Activated effector memory CD4-positive, alpha-beta T cell treated with Interleukin-2 at 50 U/mL for 16 hours (primary cell): Measurements from ENCODE around the gene SH3BP5L.

Experiments used
- DNase-seq: peaks from one replicate; pipeline ENCODE4 v3.0.0-alpha.2; 2020

SH3BP5L gene

GRCh38 chr1:248825909-248826760, at the start of gene SH3BP5L:
Gene SH3BP5L (minus strand): TSS chr1:248825915. CDS start chr1:248824935, 980 bp downstream.
- DNase-seq = peak; percentile 83

DNA sequence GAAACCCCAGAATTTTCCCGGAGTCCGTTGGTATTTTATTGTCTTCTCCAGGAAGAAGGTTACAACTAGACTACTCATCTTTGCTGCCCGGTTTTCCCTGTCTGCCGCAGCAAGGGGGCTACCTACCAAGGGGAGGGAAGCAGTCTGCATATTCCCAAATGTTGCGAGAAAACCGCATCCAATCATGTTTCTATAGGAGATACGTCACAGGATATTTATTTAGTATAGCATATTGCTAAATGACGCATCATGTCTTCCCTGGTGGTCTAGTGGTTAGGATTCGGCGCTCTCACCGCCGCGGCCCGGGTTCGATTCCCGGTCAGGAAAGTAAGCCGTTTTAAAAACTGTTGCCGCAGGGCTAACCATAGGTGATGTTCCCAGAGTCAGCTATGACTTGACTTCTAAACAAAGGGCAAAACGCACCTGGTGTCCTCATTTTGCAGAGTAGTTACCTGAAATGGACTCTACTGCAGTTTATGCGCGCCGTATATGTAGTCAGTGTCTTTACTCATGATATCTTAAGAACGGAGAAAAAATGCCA, 48.3 kb upstream of the SH3BP5L start:
- DNase-seq = peak; percentile 73

DNA sequence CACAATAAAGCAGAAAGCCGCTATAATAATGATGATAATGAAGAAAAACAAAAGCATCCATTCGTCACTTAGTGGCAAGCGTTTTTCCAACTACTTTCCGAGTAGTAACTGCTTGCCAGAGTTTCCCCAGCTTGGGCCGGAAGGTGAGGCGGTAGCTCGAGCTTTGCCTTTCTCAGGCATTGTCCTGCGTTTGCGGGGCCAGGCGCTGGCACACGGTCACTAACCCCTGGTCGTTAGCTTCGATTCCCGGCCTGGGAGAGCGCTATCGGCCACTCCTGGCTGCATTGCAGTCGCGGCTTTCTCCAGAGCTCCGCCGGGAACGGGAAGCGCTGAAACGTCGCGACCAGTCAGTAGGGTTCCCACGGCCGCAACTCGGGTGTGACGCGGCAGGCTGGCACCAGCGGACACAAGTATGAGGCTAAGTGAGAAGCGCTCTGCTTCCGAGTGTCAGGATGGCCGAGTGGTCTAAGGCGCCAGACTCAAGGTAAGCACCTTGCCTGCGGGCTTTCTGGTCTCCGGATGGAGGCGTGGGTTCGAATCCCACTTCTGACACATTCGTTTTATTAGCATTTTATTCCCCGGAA, 47.8 kb upstream of the SH3BP5L start:
- peak; percentile 83 for DNase-seq

- DNase-seq = no peak
Measured at GRCh38 chr1:248872752-248873408, 47.2 kb upstream of the SH3BP5L start.

DNA sequence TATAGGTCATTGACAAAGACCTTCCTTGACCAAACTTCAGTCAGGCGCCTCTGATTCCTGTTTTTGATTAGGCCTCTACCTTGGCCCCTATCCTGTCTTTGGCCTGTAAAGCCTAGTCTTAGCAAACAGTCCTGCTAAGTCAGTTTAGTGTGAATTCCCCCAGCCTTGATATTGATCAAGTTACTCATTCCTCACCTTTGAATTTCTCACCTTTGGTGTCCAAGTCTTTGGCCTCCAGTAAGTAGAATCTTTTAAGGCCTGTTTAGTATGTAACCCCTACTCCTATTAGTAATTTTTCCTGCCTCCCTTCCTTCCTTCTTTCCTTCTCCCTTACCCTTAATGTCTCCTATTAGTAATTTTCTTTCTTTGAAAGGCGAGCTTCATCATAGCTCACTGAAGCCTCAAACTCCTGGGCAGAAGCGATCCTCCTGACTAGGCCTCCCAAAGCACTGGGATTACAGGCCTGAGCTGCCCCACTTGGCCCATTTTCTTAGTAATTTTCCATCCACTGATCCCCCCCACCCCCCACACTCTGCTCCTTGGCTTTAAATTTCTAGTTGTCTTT, 46.2 kb upstream of the SH3BP5L start:
- no peak for DNase-seq

DNA sequence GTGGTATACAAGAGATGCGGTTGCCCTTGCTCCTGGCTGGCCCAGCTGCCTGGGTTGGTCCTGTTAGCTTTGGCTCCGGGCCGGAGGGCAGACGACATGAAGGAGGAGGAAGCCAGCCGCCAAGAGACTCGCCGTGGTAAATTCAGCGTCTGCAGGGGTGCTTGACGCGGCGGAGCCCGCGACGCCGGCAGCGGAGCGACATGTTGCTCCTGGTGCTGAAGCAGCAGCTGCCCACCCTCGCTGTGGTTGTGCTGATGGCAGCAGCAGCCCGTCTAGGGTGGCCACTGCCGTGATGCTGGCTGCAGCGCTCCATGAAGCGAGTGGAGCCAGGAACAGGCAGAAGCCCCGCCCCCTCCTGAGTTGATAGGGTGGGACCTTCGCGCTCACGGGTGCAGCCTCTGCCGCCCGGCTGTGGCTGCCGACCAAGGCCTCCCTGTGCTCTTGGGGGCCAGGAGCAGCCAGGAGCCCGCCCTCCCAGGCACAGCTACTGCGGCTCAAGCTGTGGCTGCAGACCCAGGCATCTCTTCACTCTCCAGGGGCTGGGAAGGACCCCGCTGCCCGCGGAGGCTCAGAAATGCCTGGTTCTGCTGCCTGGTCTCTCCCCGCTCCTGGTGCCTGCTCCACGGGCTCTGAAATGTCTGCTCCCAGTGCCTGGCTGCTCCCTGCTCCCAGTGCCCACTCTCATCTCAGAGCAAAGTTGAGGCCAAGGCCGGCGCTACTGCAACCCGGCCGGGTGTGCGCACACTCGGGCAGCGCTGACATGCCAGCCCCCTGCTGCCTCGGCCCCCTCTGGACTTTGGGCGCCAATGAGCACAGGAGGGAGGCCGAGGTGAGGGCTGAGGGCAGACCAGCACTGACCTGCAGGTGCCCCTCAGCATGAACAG, 37.5 kb upstream of the SH3BP5L start:
- DNase-seq = peak; percentile 72

DNA sequence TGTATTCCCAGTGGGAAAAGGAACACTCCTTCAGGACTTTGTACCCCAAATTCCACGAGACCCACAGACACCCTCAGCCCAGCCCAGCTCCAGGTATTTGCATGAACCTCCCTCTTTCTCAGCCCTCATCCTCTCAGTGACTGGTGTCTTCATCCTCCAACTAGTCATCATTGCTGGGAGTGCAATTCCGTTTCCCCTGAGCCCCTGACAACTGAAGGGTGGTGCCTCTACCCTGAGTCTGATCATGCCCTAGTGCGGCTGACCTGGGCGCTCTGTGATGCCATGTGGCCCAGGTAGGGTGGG, 36.9 kb upstream of the SH3BP5L start:
- no peak for DNase-seq

GRCh38 chr1:248861616-248862015, 35.9 kb upstream of the SH3BP5L start:
- DNase-seq = no peak

GRCh38 chr1:248860007-248860406, 34.3 kb upstream of the SH3BP5L start:
- DNase-seq = no peak

DNA sequence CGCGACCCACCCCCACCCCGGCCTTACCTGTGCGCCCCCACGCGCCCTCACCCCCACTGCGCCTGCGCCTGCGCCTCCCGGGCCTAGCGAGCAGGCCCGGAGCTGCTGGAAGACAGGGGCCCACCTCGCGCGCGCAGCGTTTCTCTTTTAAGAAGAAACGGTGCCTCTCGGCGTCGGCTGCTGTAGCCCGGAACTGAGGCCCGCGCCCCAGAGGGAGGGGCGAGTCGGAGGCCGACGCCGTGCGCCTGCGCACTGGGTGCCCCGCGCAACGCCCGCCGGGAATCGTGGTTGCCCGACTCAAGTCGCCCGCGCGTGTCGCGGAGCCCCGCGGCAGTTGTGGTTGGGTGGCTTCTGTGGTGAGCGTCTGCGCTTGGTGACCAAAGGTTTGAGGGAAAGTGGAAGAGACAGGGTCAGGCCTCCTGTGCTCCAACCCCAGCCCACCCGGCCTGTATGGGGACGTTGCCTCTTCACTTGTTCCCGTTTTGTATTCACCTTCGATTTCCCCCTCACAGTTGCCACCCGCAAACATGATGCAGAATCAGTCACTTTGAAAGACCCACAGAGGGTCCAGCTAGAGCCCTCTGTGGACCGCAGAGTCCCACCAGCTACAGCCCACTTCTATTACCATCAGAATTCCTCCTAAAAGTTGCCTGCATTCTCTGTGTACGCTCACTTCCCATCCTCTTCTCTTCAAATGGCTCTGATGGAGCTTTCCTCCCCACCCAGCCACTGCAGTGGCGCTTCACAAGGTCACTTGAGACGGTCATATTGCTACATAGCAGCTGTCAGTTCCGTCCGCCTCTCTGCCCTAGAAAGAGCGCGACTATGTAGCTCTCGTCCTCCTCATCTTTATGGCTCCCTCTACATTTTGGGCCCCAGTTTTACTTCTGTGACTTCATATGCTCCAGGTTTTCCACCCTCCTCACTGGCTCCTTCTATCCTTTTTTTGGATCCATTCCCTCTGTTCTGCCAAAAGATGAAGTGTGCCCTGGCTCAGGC, 33.5 kb upstream of the SH3BP5L start, which contains the start of gene ZNF692:
ZNF692 (minus strand) TSS at position 195 of the 999 bp plus-strand sequence. CDS start 776 bp downstream, outside the sequence.
- DNase-seq = peak; percentile 95

DNA sequence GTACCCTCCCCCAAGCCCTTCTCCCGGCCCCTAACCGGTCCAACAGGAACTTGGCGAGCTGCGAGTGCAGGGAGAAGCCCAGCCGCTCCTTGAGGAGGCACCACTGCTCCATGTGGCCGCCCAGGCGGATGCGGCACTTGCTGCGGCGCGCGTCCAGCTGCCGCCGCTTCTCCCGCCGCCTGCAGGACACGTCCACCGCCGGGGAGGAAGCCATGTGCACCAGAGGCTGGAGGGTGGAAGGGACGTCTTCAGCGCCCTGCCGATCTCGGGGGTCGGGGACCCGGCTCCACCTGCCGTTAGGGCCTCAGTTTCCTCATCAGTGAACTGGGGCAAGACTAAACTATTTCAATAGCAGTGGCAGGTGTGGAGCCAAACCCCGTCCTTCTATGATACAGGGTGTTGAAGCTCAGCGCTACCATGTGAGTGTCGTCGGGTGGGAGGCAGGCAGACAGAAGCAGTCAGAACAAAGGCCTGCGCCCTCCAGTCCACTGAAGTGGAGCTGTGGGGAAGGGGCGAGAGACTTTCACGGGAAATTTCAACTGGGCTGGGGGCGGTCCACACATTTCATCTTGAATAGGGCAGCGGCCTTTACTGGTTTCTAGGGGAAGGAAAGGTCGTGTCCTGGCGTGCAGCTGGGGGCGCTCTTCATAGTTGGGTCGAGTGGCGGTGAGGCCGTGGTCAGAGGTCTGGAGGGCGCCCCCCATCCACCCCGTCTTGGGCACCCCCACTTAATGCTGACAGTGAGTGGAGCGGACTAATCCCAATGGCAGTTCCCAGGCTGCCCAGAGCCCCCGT, 32.6 kb upstream of the SH3BP5L start:
- peak; percentile 29 for DNase-seq

DNA sequence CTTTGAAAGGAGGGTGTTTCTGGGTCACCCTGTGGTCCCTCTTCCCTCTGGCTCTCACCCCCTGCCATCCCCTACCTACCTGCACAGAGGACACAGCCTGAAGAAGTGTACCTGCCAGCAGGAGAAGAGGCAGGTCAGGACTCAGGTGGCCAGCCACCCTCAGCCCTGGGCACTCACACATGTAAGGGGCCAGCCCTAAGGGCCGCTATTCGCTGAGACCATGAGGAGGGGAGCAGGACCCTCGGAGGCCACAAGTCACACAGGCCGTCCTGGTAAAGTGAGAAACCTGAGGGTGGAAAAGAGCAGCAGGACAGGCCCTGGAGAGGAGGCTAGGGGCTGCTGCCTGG, 32.0 kb upstream of the SH3BP5L start:
- no peak for DNase-seq

GRCh38 chr1:248857201-248857600, 31.5 kb upstream of the SH3BP5L start:
- no peak for DNase-seq

DNA sequence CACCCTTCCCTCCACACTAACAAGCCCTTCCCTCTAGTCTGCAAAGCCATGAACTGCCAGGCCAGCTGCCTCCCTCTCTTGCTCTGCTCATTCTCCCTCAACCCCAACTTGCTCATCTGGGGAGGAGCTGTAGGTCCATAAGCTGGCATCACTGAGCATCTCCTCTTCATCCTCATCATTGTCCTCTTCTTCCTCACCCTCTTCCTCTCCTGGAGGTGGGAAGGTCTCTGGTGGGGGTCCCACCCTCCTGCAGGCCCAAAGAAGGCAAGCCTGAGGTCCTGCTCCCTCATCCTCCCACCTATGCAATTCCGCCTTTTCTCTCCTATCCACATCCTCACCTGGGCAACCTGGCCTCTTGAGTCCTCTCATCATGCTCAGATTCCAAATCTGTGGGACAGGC, 30.5 kb upstream of the SH3BP5L start:
- no peak for DNase-seq

DNA sequence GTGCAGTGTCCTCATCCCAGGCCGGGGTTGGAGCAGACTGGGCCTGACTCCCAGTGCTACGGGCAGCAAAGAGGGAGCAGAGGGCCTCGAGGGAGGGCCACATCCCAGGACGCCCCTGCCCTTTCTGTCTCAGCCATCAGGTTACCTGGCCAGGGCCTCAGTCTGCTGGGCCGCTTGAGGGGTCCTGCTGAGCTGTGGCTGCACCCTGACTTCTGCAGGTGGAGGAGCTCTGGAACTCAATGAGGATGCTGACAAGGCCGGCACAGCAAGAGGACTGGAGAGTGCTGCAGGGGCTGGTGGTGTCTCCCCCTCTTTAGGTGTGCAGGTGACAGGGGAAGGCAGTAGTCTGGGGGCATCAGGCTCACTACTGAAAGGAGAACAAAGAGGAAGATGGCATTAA, 29.9 kb upstream of the SH3BP5L start:
- DNase-seq = no peak

DNA sequence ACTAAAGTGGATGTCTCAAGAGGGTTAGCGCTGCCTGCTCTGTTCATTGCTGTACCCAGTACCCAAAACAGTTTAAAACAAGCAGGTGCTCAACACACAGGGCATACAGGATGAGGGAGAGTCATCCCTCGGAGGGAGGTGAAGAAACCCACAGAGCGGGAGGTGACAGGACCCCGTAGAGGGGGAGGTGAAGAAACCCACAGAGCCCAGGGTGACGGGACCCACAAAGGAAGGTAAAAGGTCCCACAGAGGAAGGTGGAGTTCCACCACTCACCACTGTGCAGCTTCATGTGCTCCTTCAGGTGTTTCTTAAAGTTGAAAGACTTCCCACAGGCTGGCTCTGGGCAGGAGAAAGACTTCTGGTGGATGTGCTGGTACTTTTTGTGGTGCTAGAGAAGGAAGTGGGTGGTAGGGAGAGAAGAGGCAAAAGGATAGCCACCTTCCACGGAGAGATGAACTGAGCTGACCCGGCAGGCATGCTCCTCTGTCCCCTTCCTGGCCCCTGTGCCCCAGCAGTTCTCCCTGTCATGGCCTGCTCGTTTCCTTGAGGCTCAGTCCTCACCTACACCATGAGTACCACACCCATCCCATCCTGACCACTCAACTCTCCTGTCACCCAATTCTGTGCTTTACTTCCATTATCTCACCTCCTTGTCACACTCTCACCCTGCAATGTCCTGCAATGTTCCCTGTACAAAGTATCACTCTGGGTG, 28.1 kb upstream of the SH3BP5L start:
- no peak for DNase-seq

DNA sequence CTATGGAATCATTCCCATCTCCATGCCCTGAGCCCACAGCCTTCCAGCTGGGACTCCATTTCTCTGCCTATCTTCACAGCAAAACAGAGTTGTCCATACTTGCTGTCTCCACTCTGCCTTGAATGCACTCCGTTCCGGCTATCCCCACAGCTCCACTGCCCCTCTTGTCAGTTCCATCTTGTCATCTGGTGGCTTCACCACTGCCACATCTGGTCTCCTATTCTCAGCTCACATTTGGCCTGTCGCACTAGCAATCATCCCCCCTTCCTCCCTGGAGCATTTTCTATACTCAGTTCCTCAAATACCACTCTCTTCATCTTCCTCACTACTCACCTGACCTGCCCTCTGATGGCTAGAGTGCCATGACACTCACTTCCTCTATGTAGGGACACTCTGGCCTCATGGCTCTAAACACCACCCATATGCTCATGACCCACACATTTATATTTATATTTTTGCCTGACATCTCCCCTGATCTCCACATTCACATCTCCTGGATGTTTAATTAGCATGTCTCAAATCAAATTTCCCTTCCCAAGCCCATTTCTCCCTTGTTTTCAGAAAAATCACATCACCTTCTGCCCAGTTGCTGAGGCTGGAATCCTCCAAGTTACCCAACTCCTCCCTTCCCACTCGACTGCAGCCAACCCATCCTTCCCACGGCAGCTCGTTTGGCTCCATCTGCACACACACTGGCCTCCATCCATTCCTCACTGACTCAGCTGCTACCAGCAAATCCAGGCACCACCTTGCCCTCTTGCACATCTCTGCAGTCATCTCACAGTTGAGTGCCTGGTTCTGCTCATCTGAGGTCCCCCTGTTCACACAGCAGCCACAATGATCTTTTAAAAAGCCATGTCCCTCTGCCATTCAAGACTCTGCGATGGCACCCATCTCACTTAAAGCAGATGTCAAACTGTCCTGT, 27.0 kb upstream of the SH3BP5L start:
- no peak for DNase-seq

GRCh38 chr1:248851390-248851789, 25.7 kb upstream of the SH3BP5L start:
- no peak for DNase-seq
